Measurements from ENCODE around the gene EPHA6. TPM values are rescaled to one million over a fixed set of nuclear protein-coding genes. Genes with fewer than 3 reads are reported as not detected.

EPHA6 gene
- total and polyA plus RNA-seq, 2 donors (not counting 3 experiments of a cell fraction or from before 2014, with no cell fraction given): not detected

GRCh38 chr3:96900566-96900965 is 86.2 kb downstream of the EPHA6 start:
- DNase-seq (ENCODE audit: low read depth, low spot score) (no peak), FAIRE-seq (no peak)
- Histone ChIP-seq H4K20me1 (replicated peaks; ENCODE audit: control insufficient read depth, extremely low read depth, insufficient read depth, low read length) (no peaks in the 10 kb centered on the region), H3K36me3 (ENCODE audit: control insufficient read depth in 2 of 2, extremely low read depth in 1 of 2, insufficient read depth in 2 of 2, low read length in 2 of 2) (no peaks in the 10 kb centered on the region), H2AFZ (ENCODE audit: low read depth, low read length) (no peak overlapping the region), H3K79me2 (ENCODE audit: control insufficient read depth, insufficient read depth, low read length) (no peaks in the 10 kb centered on the region), H3K9me3 (replicated peaks; ENCODE audit: control insufficient read depth, insufficient read depth, low read length) (peaks cover 3% of the 10 kb centered on the region), H3K9me1 (replicated peaks; ENCODE audit: control insufficient read depth, extremely low read depth, insufficient read depth, low read length) (no peaks in the 10 kb centered on the region), H3K27ac (ENCODE audit: insufficient read depth, low read depth, low read length) (no peak overlapping the region), H3K4me2 (ENCODE audit: insufficient read depth, low read length) (no peak overlapping the region), H3K9ac (replicated peaks; ENCODE audit: extremely low read depth, insufficient read depth, low read length) (no peak overlapping the region), H3K4me3 (replicated peaks in 1 of 3; ENCODE audit: insufficient read depth in 1 of 3, low read depth in 1 of 3, low read length in 3 of 3) (no peak overlapping the region), H3K4me1 (ENCODE audit: control insufficient read depth, extremely low read depth, insufficient read depth, low read length) (no peaks in the 10 kb centered on the region), H3K27me3 (ENCODE audit: control insufficient read depth in 2 of 2, insufficient read depth in 2 of 2, low read length in 2 of 2) (no peaks in the 10 kb centered on the region)
- no TSS peak for BruUV-seq (replicated peaks)
- POLR2A ChIA-PET: no interaction called here
- TF ChIP-seq MAX (IDR thresholded peaks at IDR 0.05; ENCODE audit: insufficient read depth, insufficient read length) (no peak), GATA2 (IDR thresholded peaks at IDR 0.05; ENCODE audit: insufficient read depth, insufficient read length, low read depth, low read length) (no peak), EZH2 (IDR thresholded peaks at IDR 0.05; ENCODE audit: borderline replicate concordance, low read depth, low read length, severe bottlenecking) (no peak), CTCF (IDR thresholded peaks at IDR 0.05; ENCODE audit: extremely low read depth in 1 of 2, insufficient read depth in 1 of 2, low read depth in 1 of 2, low read length in 2 of 2) (no peak), MYC (IDR thresholded peaks at IDR 0.05; ENCODE audit: low read depth, low read length) (no peak), JUN (IDR thresholded peaks at IDR 0.05; ENCODE audit: borderline replicate concordance, insufficient read depth, insufficient read length, low read depth) (no peak), POLR2A (IDR thresholded peaks at IDR 0.05; ENCODE audit: low read depth, low read length) (no peak), FOS (IDR thresholded peaks at IDR 0.05; ENCODE audit: borderline replicate concordance, insufficient read depth, low read length) (no peak), POLR2AphosphoS5 (IDR thresholded peaks at IDR 0.05; ENCODE audit: insufficient read depth, low read depth, low read length) (no peak)
- intact Hi-C loops (cut with micrococcal nuclease): no loop called here
- dilution Hi-C loops (cut with MboI; ENCODE audit: extremely low pct_ligation_motif_present, low sequenced_read_pairs): no loop called here
- CTCF ChIA-PET: no interaction called here

Measured in endothelial cell of umbilical vein (primary cell).